Left forelimb (tissue), 1 donor: ENCODE results near the gene NPM3.

ENCODE experiments used
- DNase-seq: peaks from one replicate; pipeline ENCODE4 v3.0.0-alpha.2; 2018; ENCODE audit warnings: low spot score

NPM3 gene

GRCh38 chr10:101758858-101759257 is 24.4 kb downstream of the NPM3 start:
- DNase-seq: no peak

GRCh38 chr10:101752241-101752640 is 31.0 kb downstream of the NPM3 start:
- DNase-seq: no peak

GRCh38 chr10:101749047-101750016 is 33.9 kb downstream of the NPM3 start:
- DNase-seq: no peak

GRCh38 chr10:101748496-101748895 is 34.8 kb downstream of the NPM3 start:
- no peak for DNase-seq

- DNase-seq: no peak
These were observed 38.1 kb downstream of the NPM3 start for GRCh38 chr10:101745074-101745696.

GRCh38 chr10:101744267-101744666 is 39.0 kb downstream of the NPM3 start:
- DNase-seq: no peak

GRCh38 chr10:101741938-101742337 is 41.3 kb downstream of the NPM3 start:
- DNase-seq: no peak

- DNase-seq: no peak
These were observed 46.6 kb downstream of the NPM3 start for GRCh38 chr10:101736666-101737065.

GRCh38 chr10:101732096-101732495 is 51.1 kb downstream of the NPM3 start:
- no peak for DNase-seq
